WTC11 (cell line): ENCODE results near the gene DGKQ. TPM values are rescaled to one million over a fixed set of nuclear protein-coding genes. Genes with fewer than 3 reads are reported as not detected.

Source experiments
- ATAC-seq: fragments of 200-7000 bp; cut with Tn5 transposase; 2 replicates; pipeline ENCODE4 v1.10.0; 2021; ENCODE audit warnings: mild to moderate bottlenecking, moderate library complexity
- CTCF ChIA-PET: fragments of 300-600 bp; sonication (Branson Sonifier 250); formaldehyde crosslinking; loops from one replicate; lab custom pipeline; 2021; ENCODE audit warnings: antibody characterized with exemption; lab: Charles Lee
- POLR2A ChIA-PET: fragments of 350-600 bp; sonication (Branson Sonifier 250); formaldehyde crosslinking; loops from one replicate; lab custom pipeline; 2021; ENCODE audit warnings: antibody characterized with exemption; lab: Charles Lee
- DNase-seq: peaks from one replicate; pipeline ENCODE4 v3.0.0; 2021; ENCODE audit warnings: low spot score
- H3K27ac Mint-ChIP-seq: 2 replicates; pipeline ENCODE4 v1.8.0; 2021; ENCODE audit warnings: mixed read lengths
- H3K27me3 Mint-ChIP-seq: 2 replicates; pipeline ENCODE4 v1.8.0; 2021; ENCODE audit warnings: low read depth, mild to moderate bottlenecking, moderate library complexity, mixed read lengths
- H3K36me3 Mint-ChIP-seq: 2 replicates; pipeline ENCODE4 v1.8.0; 2021; ENCODE audit warnings: mixed read lengths
- H3K4me1 Mint-ChIP-seq: 2 replicates; pipeline ENCODE4 v1.8.0; 2022; ENCODE audit warnings: mixed read lengths
- H3K4me3 Mint-ChIP-seq: 2 replicates; pipeline ENCODE4 v1.8.0; 2021; ENCODE audit warnings: mild to moderate bottlenecking, moderate library complexity, mixed read lengths
- H3K9me3 Mint-ChIP-seq: 2 replicates; pipeline ENCODE4 v1.8.0; 2021; ENCODE audit warnings: mixed read lengths
- CBFB ChIP-seq: sonication (generic); formaldehyde crosslinking; IDR thresholded peaks from 2 replicates; pipeline ENCODE4 v1.8.1; 2022; ENCODE audit warnings: mild to moderate bottlenecking, low read depth, missing genetic modification reagents
- CTCF ChIP-seq: fragments of 200-600 bp; IDR thresholded peaks from 2 replicates; pipeline ENCODE4 v1.8.0; 2022; ENCODE audit warnings: antibody characterized with exemption
- E2F1 ChIP-seq: sonication (generic); formaldehyde crosslinking; IDR thresholded peaks from 2 replicates; pipeline ENCODE4 v1.8.0; 2022; ENCODE audit warnings: mild to moderate bottlenecking, missing genetic modification reagents
- E2F4 ChIP-seq: sonication (generic); formaldehyde crosslinking; IDR thresholded peaks from 2 replicates; pipeline ENCODE4 v1.8.1; 2022; ENCODE audit warnings: low read depth, mild to moderate bottlenecking, moderate library complexity, missing genetic modification reagents, borderline replicate concordance
- E2F5 ChIP-seq: sonication (generic); formaldehyde crosslinking; IDR thresholded peaks from 2 replicates; pipeline ENCODE4 v1.8.1; 2022; ENCODE audit warnings: mild to moderate bottlenecking, moderate library complexity, missing genetic modification reagents
- GABPB1 ChIP-seq: sonication (generic); formaldehyde crosslinking; IDR thresholded peaks from 2 replicates; pipeline ENCODE4 v1.8.1; 2023; ENCODE audit warnings: mild to moderate bottlenecking, missing genetic modification reagents
- GRHL2 ChIP-seq: fragments of 250-450 bp; sonication (Bioruptor Pico); IDR thresholded peaks from 2 replicates; pipeline ENCODE4 v1.8.0; 2022; ENCODE audit warnings: mild to moderate bottlenecking, moderate library complexity; ENCODE audit not compliant: insufficient replicate concordance, severe bottlenecking
- HMGA2 ChIP-seq: fragments of 250-450 bp; sonication (Bioruptor Pico); IDR thresholded peaks from 2 replicates; pipeline ENCODE4 v1.4.0; 2021; ENCODE audit warnings: mild to moderate bottlenecking, moderate library complexity
- HMGXB4 ChIP-seq: sonication (generic); formaldehyde crosslinking; IDR thresholded peaks from 2 replicates; pipeline ENCODE4 v1.8.1; 2023; ENCODE audit warnings: mild to moderate bottlenecking, moderate library complexity, missing genetic modification reagents
- MLX ChIP-seq: sonication (generic); formaldehyde crosslinking; IDR thresholded peaks from 2 replicates; pipeline ENCODE4 v1.8.1; 2023; ENCODE audit warnings: mild to moderate bottlenecking, missing genetic modification reagents, moderate library complexity
- NR1H2 ChIP-seq: sonication (generic); formaldehyde crosslinking; IDR thresholded peaks from 2 replicates; pipeline ENCODE4 v1.9.0; 2021; ENCODE audit warnings: mild to moderate bottlenecking, moderate library complexity, missing genetic modification reagents
- NR3C1 ChIP-seq: sonication (generic); formaldehyde crosslinking; conservative IDR thresholded peaks from 2 replicates; pipeline ENCODE4 v1.8.1; 2023; ENCODE audit warnings: low read depth, mild to moderate bottlenecking, missing genetic modification reagents
- PRRX2 ChIP-seq: fragments of 250-450 bp; sonication (Bioruptor Pico); IDR thresholded peaks from 2 replicates; pipeline ENCODE4 v1.8.0; 2021; ENCODE audit warnings: mild to moderate bottlenecking
- SMAD4 ChIP-seq: sonication (generic); formaldehyde crosslinking; IDR thresholded peaks from 2 replicates; pipeline ENCODE4 v1.8.0; 2022; ENCODE audit warnings: mild to moderate bottlenecking, missing genetic modification reagents
- SOX15 ChIP-seq: fragments of 250-450 bp; sonication (Bioruptor Pico); IDR thresholded peaks from 2 replicates; pipeline ENCODE4 v1.9.0; 2021; ENCODE audit warnings: mild to moderate bottlenecking
- TP53 ChIP-seq: sonication (generic); formaldehyde crosslinking; IDR thresholded peaks from 2 replicates; pipeline ENCODE4 v1.8.1; 2023; ENCODE audit warnings: mild to moderate bottlenecking, missing genetic modification reagents
- ZNF219 ChIP-seq: sonication (generic); formaldehyde crosslinking; IDR thresholded peaks from 2 replicates; pipeline ENCODE4 v1.8.0; 2023; ENCODE audit warnings: missing genetic modification reagents, mild to moderate bottlenecking, borderline replicate concordance
- ZNF281 ChIP-seq: sonication (generic); formaldehyde crosslinking; IDR thresholded peaks from 2 replicates; pipeline ENCODE4 v1.8.0; 2023; ENCODE audit warnings: mild to moderate bottlenecking, missing genetic modification reagents
- total RNA-seq: library from RNA; stranded (reverse); gene quantifications from 3 replicates; pipeline ENCODE4 v1.2.3, GENCODE V29; 2021

The DGKQ gene
- total RNA-seq, 1 experiment from 2014 or later = 19.3 TPM

- no peak for TF ChIP-seq HMGXB4 (CRISPR knock-in tag)
- no peak for TF ChIP-seq NR3C1
- TF ChIP-seq GRHL2 = no peak
- no peak for TF ChIP-seq GABPB1
- no peak for TF ChIP-seq E2F5 (CRISPR knock-in tag)
- no peak for TF ChIP-seq E2F4
- TF ChIP-seq, all 79 proteins: peak for 0
These were observed 20.3 kb downstream of the DGKQ start (continued) for GRCh38 chr4:952881-953573.

- no peak overlapping the region for H3K27ac Mint-ChIP-seq
- no peak for DNase-seq
- TF ChIP-seq SMAD4 (CRISPR knock-in tag) (no peak), PRRX2 (CRISPR knock-in tag) (no peak), E2F1 (CRISPR knock-in tag) (no peak), MLX (no peak), E2F5 (CRISPR knock-in tag) (no peak), TP53 (CRISPR knock-in tag) (no peak), CTCF (no peak), ZNF219 (no peak), CBFB (CRISPR knock-in tag) (no peak), HMGA2 (CRISPR knock-in tag) (no peak), SOX15 (CRISPR knock-in tag) (no peak), ZNF281 (CRISPR knock-in tag) (no peak), NR1H2 (CRISPR knock-in tag) (no peak)
- no peaks in the 10 kb centered on the region for H3K9me3 Mint-ChIP-seq
- no peak overlapping the region for H3K4me3 Mint-ChIP-seq
- ATAC-seq = no peak
- ChIA-PET POLR2A (no interaction called here), CTCF (no interaction called here)
- H3K4me1 Mint-ChIP-seq = no peaks in the 10 kb centered on the region
- no peaks in the 10 kb centered on the region for H3K27me3 Mint-ChIP-seq
- no peaks in the 10 kb centered on the region for H3K36me3 Mint-ChIP-seq
These were observed 21.5 kb downstream of the DGKQ start for GRCh38 chr4:951594-952468.
